Measurements from ENCODE around the gene IGFALS.
A peak's percentile ranks its signal among the peaks of the same experiment; 100 is the strongest.

The IGFALS gene

GRCh38 chr16:1763521-1764511 lies 29.7 kb downstream of the IGFALS start:
- peak; percentile 8 for DNase-seq

GRCh38 chr16:1762879-1763520 lies 30.5 kb downstream of the IGFALS start:
- no peak for DNase-seq

DNA sequence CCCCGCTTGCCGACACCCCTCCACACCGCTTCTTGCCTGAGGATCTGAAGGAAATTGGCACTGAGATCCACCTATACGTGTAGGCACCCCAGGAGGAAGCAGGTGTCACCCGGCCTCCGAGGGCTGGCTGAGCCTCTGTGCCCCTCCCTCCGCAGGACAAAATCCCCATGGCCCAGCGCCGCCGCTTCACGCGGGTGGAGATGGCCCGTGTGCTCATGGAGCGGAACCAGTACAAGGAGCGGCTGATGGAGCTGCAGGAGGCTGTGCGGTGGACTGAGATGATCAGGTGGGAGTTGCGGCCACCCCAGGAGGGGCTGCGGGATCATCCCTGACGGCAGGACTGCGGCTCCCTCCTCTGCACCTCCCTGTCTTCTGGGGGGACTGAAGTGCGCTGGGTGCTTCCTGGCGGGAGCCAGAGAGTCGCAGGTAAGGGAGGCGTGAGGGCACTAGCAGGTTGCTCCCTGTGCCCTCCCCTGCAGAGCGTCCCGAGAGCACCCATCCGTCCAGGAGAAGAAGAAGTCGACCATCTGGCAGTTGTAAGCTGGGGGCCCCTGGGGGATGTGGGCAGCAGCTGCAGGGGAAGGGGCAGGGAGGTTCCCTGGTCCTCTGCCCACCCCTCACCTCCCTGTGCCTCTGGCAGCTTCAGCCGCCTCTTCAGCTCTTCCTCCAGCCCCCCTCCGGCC lies 31.2 kb downstream of the IGFALS start:
- DNase-seq, result no peak

DNA sequence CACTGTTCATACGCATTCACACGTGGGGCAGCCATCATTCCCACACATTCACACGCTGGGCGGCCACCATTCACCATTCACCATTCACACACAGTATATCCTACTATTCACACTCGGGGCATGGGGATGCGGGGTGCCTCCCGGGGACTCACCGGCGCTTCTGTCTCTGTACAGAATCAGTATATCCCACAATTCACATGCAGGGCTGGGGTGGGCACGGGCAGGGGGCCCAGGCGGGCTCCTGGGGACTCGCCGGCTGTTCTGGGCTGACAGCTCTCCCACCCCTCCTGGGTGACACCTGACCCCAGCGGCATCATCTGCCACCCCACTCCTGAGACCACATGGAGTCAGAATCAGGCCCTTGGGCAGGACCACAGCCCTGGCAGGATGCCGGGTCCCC lies 31.8 kb downstream of the IGFALS start:
- DNase-seq, result no peak

GRCh38 chr16:1760911-1761310 lies 32.6 kb downstream of the IGFALS start:
- no peak for DNase-seq

DNA sequence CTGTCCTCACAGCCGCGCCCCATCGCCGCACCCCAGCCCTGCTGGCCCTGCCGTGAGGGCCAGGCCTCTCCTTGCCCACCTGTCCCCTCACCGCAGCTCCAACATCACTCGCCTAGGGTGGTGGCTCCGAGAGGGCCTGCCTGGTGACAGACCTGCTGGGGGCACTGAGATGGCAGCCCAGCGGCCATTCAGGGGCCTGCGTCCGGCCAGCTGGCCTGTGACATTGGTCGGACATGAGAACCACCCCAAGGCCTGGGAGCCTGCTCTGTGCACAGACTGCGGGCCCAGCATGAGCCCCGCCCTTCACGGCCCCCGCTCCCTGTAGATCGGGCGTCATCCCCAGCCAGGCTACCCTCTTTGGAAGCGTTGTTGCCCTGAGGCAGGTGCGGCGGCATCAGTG lies 34.0 kb downstream of the IGFALS start:
- DNase-seq, result no peak

- DNase-seq, result no peak
These were observed 34.6 kb downstream of the IGFALS start for GRCh38 chr16:1758923-1759322.

DNA sequence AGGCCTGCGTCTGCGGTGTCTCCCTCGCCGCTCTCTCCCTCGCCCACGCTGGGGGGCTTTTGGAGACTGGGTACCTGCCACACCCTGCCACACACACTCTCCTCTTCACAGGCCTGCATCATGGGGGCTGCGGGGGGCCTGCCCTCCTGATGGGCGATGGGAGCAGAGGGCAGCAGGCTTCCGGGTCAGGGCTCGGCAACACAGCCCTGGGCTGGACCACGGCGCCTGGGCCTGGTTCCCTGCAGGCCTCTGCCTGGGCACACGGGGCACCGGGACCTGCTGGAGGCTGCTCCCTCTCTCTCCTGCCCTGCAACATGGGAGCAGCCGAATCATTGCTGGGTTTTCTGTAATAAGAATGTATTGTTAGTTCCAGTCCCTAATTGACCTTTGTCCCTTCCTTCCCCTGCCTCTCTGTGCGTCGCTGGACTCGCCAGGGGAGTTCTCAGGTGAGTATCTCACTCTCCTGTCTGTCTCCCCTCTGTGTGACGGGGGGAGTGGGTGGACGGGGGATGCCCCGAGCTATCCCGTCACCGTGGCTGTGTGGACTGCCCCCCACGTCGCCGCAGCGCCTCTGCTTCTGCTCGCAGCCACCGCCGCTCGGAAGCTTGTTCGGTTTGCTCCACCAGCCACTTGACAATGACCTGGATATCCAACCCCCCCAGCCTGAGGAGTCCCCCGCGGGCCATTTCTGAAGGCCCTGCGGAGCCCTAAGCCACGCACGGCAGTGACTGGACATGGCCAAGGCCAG lies 35.6 kb downstream of the IGFALS start:
- DNase-seq, result no peak

- no peak for DNase-seq
These were observed 39.3 kb downstream of the IGFALS start for GRCh38 chr16:1754204-1754603.

- no peak for DNase-seq
These were observed 40.7 kb downstream of the IGFALS start for GRCh38 chr16:1752853-1753252.

DNA sequence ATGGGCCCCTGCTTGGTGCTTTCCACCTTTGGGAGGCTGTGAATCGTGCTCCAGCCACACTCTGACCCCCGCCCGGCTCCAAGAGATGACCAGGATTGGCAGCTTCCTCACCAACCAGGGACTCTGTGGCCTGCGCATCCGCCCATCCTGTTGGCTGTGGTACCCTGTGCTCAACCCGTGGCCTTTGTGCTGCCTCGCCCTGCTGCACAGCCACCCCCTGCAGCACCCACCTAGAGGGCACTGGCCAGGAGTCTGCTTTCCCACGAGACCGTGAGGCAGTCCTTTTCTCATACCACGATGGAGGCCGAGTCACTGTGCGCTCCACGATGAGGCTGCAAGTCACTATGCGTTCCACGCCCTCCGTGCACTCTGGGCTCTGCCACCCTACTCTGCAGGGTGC lies 41.6 kb downstream of the IGFALS start:
- no peak for DNase-seq

DNA sequence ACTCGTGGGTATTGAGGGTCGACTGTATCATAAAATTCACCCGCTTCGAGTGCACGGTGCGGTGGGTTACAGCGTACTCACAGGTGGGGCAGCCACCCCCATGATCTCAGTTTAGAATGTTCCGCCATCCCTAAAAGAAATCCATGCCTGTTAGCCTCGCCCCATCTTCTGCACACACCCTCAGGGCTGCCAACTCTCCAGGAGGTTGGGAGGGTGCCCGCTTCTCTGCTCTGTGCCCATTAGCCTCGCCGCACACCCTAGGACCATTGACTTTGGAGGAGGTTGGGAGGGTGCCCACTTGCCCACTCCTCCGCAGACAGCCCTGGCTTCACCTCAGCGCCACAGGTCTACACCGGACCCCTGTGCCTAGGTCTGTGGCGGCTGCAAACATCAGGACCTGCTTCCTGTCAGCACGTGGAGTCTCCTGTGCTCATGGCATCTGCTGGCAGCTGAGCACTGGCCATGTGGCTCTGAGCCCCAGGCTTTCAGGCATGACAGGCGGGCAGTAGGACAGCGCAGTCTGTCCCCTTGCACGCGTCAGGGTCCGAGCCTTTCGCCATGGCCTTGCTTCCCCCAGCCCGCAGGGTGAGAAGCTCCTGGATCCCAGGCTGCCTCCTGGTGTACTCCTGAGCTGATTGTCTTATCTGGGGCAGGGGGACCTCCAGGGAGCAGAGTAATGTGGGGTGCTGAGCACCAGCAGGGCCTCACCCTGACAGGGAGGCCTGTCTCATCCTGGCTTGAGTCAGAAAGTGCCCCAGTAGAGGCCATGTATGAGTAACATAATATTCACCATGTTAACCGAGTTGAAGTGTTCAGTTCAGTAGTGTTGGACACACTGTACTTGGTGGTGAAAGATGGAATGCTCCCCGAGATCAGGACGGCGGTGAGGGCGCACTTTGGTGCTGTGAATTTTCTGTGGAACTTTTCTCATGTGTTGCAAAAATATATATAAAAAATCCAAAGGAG lies 44.1 kb downstream of the IGFALS start:
- DNase-seq, result no peak

- DNase-seq, result no peak
These were observed 45.6 kb downstream of the IGFALS start for GRCh38 chr16:1747934-1748333.

- DNase-seq, result no peak
These were observed 46.8 kb downstream of the IGFALS start for GRCh38 chr16:1746693-1747195.

GRCh38 chr16:1745900-1746692 lies 47.4 kb downstream of the IGFALS start:
- no peak for DNase-seq

- no peak for DNase-seq
These were observed 48.2 kb downstream of the IGFALS start for GRCh38 chr16:1745181-1745899.

GRCh38 chr16:1744338-1744840 lies 49.1 kb downstream of the IGFALS start:
- no peak for DNase-seq

GRCh38 chr16:1743376-1744337 lies 49.8 kb downstream of the IGFALS start:
- DNase-seq, result no peak

Measured in CD4-positive, alpha-beta T cell treated with Interleukin-21 for 1 hour (primary cell).